Glomerular visceral epithelial cell (primary cell): ENCODE measurements around the gene POMT2.
"Not testable (repeated sequence)": the region's sequence is repeated elsewhere in the genome, so short reads cannot be mapped to it uniquely, and the experiment has no call there.

ENCODE experiments used
- DNase-seq: peaks from one replicate; pipeline ENCODE4 v3.0.0-alpha.2; 2016; ENCODE audit errors: extremely low spot score

The POMT2 gene, protein sequence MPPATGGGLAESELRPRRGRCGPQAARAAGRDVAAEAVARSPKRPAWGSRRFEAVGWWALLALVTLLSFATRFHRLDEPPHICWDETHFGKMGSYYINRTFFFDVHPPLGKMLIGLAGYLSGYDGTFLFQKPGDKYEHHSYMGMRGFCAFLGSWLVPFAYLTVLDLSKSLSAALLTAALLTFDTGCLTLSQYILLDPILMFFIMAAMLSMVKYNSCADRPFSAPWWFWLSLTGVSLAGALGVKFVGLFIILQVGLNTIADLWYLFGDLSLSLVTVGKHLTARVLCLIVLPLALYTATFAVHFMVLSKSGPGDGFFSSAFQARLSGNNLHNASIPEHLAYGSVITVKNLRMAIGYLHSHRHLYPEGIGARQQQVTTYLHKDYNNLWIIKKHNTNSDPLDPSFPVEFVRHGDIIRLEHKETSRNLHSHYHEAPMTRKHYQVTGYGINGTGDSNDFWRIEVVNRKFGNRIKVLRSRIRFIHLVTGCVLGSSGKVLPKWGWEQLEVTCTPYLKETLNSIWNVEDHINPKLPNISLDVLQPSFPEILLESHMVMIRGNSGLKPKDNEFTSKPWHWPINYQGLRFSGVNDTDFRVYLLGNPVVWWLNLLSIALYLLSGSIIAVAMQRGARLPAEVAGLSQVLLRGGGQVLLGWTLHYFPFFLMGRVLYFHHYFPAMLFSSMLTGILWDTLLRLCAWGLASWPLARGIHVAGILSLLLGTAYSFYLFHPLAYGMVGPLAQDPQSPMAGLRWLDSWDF

GRCh38 chr14:77320238-77320935 lies at the start of gene POMT2:
Gene POMT2, minus strand, starts transcription at chr14:77320883. Its CDS starts 202 bp downstream, at chr14:77320681.
- DNase-seq: peak; percentile 92

- DNase-seq: no peak
These were observed 48.6 kb upstream of the POMT2 start for GRCh38 chr14:77369285-77369684.

- DNase-seq: no peak
These were observed 43.5 kb upstream of the POMT2 start for GRCh38 chr14:77364146-77364545.

DNA sequence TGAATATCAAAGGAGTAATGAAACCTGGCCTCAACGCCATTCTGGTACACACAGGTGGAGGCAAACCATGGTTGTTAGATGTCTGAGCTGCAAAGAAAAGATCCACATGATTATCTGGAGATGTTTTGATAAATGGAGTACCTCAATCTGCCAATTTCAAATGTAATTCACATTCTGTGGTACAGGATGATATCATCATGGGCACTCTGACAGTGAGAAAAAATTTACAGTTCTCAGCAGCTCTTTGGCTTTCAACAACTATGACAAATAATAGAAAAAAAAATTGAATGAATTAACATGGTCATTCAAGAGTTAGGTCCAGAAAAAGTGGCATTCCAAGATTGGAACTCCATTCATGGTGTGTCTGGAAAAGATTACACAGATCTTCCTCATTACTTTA lies 38.9 kb upstream of the POMT2 start:
- DNase-seq: no peak

GRCh38 chr14:77356899-77357298 lies 36.2 kb upstream of the POMT2 start:
- DNase-seq: no peak

GRCh38 chr14:77355811-77356210 lies 35.1 kb upstream of the POMT2 start:
- no peak for DNase-seq

- DNase-seq: no peak
These were observed 32.9 kb upstream of the POMT2 start for GRCh38 chr14:77353469-77354141.

DNA sequence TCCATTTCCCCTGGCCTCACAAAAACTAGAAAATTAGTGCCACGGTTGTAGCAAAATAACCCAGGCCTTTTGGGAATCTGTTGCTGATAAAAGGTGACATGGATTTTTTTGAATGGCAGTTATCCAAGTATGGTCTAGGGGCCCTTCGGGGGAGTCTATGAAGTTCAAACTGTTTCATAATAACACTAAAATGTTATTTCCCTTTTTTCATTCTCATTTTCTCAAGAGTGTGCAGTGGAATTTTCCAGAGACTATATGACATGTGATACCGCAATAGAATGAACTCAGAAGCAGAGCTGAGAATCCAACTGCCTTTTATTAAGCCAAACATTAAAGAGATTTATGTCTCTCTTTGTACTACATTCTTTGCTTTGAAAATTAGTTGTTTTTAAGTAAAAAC lies 27.1 kb upstream of the POMT2 start:
- no peak for DNase-seq

GRCh38 chr14:77346495-77346894 lies 25.8 kb upstream of the POMT2 start:
- DNase-seq: no peak

DNA sequence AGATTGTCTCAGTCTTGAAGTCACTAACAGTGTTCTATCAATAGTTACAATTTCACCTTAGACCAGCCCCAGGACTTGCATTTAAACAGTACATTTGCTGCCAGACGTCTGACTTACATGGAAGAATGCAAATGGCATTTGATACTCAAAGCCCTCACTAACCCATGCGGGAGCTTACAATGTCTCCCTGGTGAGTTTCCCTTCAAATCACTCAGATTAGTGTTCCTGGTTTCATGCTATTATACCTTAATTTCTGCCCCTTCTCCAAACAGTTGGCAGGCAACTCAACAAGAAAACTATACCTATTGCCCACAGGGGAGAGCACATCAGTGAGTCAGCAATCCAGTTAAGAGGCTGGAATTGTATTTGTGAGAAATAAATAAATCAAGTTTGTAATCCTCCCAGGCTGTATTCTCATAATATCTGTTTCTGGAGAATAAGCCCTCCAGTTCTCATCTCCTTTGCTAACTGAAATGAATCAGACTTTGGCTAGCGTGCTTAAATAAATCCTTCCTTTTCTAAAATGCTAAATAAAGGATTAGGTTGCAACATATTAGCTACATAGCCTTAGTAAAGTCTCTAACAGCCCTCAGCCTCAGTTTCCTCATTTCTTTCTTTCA lies 23.8 kb upstream of the POMT2 start:
- no peak for DNase-seq

DNA sequence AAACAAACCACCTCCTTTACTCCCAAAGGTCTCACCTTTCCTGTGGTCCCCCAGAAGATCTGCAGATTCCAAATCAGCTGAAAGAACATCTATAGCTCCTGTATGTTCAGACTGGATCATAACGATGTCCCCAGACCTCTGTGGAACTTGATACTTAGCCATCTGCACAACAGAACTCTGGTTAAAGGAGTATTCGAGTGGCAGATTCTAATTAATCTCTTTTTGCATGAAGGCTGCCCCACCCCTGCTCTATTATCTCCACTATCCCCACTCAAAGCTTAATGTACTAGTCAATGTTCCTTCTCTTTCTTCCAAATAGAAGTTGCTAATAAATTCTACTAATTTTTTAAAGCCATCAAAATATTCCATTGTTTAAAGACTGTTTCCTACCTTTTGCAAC lies 23.0 kb upstream of the POMT2 start:
- no peak for DNase-seq

- DNase-seq: no peak
These were observed 22.2 kb upstream of the POMT2 start for GRCh38 chr14:77342726-77343397.

- no peak for DNase-seq
These were observed 19.7 kb upstream of the POMT2 start for GRCh38 chr14:77340389-77340788.

- DNase-seq: peak; percentile 16
These were observed 18.7 kb upstream of the POMT2 start for GRCh38 chr14:77339407-77339806.

- no peak for DNase-seq
These were observed 17.6 kb upstream of the POMT2 start for GRCh38 chr14:77338302-77338701.

DNA sequence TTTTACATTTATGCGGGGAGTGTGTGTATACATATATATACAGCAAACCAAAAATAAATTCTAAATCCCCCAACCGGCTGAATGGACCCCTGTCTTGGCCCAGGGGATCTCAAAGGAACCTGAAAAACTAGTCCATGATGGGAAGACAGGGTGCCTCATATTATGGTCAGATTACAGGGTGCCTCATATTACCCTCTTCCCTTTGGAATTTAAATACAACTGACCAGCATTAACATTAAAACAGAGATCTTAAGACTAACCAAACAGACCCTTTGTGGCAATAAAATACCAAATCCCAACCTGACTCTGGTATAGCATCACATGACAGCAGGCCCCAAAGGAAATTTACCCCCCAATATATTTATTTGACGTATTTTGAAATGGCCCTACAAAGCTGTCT lies 17.2 kb upstream of the POMT2 start:
- no peak for DNase-seq

- DNase-seq: not testable (repeated sequence)
These were observed 16.6 kb upstream of the POMT2 start for GRCh38 chr14:77337255-77337654.

GRCh38 chr14:77335576-77335975 lies 14.9 kb upstream of the POMT2 start:
- no peak for DNase-seq

GRCh38 chr14:77329872-77330271 lies 9.2 kb upstream of the POMT2 start:
- no peak for DNase-seq

- DNase-seq: no peak
These were observed 6.4 kb upstream of the POMT2 start for GRCh38 chr14:77327111-77327510.

GRCh38 chr14:77325746-77326094 lies 5.0 kb upstream of the POMT2 start:
- DNase-seq: no peak
